Stimulated activated CD8-positive, alpha-beta memory T cell treated with anti-CD3 and anti-CD28 coated beads, Interleukin-7, amount 100 ng/mL, for 48 hours (primary cell): Measurements from ENCODE around the gene PROK1.
"Not testable (repeated sequence)": the region's sequence is repeated elsewhere in the genome, so short reads cannot be mapped to it uniquely, and the experiment has no call there.

ENCODE experiments used
- DNase-seq, 2 donors: peaks; one replicate each; pipeline ENCODE4 v3.0.0-alpha.2; 2020; ENCODE audit warnings: low read depth in 1 of 2; ENCODE audit errors: extremely low read depth in 1 of 2

Gene PROK1

GRCh38 chr1:110450929-110451328 is at the start of gene PROK1:
TSS of gene PROK1 (plus strand) at chr1:110451149. CDS start at chr1:110451217, 68 bp downstream.
- no peak for DNase-seq

- DNase-seq = no peak
Measured at GRCh38 chr1:110403805-110404204, 47.1 kb upstream of the PROK1 start.

- DNase-seq = no peak
Measured at GRCh38 chr1:110404401-110404800, 46.5 kb upstream of the PROK1 start.

GRCh38 chr1:110406407-110406806 is 44.5 kb upstream of the PROK1 start:
- not testable (repeated sequence) for DNase-seq

DNA sequence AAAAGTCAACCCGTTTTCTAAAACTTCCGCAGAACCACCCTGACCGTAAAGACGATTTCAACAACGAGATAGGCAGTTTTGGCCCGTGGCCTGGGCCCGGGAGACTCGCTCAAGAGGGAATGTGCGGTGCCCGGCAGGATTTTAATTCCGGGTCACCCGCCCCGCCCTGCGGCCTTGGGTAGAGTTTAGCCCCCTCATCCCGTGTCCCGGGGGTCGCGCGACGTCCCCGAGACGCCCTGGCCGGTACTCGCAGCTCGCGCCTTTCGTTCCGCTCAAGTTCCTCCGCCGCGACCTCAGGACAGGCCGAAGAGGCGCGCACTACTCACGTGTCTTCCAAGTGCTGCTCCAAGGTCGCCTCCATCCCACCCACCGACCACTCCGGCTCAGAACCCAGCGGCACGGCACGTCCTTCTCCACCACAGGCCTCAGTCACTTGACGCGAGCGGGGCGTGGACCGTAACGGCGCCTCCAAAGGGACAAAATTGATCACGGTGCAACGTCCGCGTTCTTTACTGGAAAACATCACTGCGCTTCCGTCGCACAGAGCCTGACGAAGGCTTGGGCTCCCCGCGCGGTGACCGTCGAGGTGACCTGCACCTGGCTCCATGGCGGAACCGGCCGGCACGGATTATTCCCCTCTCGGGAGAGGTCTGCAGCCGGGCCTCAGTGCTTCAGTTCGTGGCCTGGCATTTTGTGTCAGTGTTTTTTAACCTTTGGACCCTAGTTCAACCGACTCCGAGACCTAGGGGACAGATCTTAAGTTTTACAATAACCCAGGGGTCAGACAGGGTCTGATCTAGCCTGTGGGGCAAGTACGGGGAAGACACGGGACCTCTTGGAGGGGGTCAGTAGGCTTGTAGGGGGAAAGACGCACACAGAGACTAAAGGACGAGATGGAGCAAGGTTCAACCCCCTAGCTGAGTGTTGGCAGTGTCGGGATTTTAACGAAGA is 43.4 kb upstream of the PROK1 start, which contains the start of gene LAMTOR5:
TSS of gene LAMTOR5 (minus strand) at position 435 of the 951 bp plus-strand sequence. CDS start at position 361, 74 bp downstream.
- peak; percentile 82 to 88 for DNase-seq

- no peak for DNase-seq
Measured at GRCh38 chr1:110408488-110408887, 42.5 kb upstream of the PROK1 start.

DNA sequence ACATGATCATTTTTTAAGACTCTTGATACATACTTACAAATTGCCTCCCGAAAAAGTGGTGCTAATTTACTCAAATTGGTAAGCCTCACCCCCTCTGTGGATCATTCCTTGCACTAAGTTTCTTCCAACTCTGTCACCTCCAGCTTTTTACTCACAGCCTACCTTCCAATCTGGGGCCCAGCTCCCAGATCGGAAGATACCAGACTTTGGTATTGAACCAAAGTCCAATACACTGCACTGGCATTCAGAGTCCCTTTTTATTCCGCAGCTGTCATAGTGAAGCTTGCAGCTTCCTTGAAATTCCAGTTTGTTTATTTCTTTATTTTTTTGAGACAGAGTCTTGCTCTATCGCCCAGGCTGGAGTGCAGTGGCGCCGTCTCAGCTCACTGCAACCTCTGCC is 41.6 kb upstream of the PROK1 start:
- DNase-seq = no peak

- no peak for DNase-seq
Measured at GRCh38 chr1:110411173-110411735, 39.7 kb upstream of the PROK1 start.

DNA sequence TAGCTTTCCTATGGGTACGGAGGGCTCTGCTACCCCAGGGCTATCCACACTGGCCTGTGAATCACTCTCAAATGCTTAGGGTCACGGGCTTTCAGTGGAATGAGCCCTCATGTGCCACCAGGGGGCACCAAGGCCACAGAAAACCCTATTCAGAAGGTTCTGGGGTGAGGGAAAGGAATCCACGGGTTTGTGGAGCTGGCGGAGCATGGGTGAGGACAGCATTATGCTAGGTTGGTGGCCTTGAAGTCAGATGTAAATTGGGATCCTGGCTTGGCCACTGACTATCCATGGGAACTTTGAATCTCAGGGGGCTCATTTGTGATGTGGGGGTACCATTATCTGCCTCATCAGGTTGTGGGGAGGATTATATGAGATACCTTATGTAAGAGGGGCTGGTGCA is 38.4 kb upstream of the PROK1 start:
- DNase-seq = peak in 1 of 2 donors; percentile 16

DNA sequence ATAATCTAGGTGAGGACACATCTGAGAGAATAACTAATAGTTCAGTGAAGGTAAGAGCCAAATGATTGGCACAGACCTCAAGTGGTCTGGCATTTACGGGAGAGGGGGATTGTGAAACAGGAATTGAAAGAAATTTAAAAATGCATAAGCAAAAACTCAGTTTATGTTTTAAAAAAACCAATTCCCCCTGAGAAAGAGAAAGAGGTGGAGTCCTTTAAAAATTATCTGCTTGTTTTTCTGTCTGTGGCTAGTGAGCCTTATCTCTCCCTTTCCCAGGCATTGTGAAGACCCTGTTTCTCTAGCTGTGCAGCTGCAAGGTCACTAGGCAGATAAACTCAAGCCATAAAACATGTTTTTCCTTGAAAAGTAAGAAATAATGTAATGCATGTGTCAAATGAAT is 37.9 kb upstream of the PROK1 start:
- DNase-seq = not testable (repeated sequence)

DNA sequence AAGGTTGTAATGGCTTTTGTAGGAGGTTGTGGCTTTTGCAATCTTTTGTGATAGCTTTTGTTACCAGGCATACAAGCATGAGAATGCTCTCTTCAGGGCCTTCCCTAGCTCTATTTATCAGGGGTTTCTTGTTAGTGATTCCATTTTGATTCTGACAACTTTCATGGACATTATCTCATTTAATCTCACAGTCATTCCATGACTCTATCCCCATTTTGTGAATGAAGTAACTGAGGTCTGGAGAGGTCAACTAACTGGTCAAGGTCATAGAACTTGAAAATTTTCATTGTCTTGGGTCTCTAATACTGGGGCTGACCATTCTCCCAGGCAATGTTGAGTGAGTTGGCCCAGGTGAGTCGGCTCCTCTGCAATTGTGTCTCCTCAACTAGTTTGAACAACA is 32.2 kb upstream of the PROK1 start:
- DNase-seq = no peak

DNA sequence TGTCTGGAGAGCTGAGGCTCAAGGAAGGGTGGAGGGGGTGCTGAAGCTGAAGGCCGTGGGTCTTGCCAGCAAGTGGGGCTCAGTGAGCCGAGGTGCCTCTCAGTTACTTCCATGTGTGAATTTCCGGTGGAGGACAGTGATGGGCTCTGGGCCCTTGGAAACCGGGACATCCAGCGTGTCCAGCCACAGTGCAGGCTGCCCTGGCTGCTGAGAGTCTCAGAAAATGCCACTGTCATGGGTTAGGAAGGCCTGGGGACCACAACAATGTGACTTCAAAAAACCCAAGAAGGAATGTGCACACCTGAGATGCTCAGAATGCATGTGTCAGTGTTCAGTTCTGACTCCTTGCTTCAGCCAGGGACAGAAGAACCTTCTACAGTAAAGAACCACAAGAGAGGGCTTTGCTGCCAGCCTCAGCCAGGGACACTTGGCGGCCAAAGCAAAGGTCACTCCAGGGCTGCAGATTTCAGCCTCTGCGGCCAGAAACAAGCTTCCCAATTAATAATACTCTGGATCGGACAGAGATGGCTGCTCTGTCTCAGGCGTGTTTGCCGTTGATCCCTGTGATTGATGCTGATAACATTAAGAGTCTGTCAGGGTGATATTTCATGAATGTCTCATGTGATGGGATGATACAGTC is 30.8 kb upstream of the PROK1 start:
- DNase-seq = no peak

GRCh38 chr1:110420874-110421793 is 29.8 kb upstream of the PROK1 start:
- no peak for DNase-seq

DNA sequence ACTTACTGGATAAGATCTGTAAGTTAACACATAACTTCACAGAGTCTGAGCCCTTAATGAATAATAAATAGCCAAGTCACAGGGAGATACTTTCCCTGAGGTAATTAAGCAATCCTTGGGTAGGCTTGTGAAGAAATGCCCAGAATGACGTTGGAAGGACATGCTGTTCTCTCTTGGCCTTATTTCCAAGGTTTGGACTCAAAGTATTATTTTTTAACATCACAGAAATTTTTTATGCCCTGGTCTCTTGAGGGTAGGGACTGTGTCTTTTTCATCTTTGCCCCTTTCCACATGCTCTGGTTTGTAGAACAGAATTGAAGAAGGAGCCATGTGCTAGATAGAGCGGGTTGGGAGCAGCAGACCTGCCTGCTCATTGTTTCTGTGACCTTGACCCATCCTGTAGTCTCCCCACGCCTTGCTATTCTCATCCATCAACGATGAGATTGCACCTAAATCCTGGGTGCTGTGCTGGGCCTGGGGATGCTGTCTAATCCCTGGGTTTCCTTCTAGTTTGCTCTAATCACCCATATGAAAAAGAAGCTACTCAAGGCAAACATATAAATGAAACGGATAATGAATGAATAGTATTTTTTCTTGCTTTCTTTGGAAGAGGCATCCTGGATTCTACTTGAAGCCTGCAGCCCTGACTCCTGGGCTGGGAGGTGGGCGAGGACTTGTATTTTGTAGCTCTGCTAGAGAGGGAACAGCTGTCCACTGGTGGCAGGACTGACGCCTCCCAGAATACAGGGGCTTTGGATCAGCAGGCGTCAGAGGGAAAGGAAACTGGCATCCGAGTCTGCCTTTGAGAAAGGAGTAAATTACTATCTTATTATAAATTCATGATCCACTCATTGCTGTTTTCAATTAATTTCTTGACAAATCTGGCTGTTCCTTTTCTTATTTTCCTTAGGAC is 26.0 kb upstream of the PROK1 start:
- DNase-seq = no peak

DNA sequence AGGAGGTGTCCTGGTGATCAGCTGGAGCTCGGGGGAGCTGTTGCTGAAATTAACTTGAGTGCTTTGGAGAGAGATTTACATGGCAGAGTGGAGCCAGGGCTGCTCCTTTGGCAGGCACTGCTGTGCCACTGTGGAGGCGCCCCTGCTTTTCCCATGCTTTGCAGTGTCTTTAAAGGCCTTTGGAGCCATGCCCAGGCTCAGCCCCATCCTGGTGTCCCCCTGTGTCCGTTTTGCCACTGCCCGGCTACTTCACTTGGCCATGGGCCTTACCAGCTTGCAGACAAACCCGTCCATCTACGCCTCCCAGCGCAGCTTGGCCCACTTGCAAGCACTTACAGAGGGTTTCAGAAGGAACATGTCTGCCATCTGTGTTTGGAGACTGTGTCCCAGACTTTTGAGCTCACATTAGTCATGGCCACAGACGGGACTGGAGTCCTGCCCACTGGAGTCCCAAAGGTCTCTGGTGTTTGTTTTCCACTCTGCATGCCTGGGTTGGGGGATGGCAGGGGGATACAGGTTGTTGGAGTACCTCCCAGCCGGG is 25.3 kb upstream of the PROK1 start:
- DNase-seq = no peak

DNA sequence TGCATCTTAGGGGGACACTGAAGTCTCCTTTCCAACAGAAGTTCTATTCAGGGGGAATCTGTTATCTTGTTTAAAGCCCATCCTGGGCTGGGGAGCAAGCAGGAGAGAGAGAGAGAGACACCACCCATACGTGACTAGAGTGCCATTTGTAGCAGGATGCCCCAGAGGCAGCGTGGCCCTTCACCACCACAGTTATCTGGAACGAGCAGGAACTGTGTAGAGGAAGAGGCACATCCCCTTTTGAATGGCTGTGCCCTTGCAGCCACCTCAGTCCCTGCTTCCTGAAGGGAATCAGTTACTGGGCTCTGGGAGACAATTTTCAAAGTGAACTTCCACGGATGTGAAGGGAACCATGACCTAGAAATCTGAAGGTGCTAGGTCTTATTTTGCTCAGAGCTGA is 24.1 kb upstream of the PROK1 start:
- no peak for DNase-seq

- DNase-seq = no peak
Measured at GRCh38 chr1:110428946-110429345, 22.0 kb upstream of the PROK1 start.

GRCh38 chr1:110430366-110430765 is 20.6 kb upstream of the PROK1 start:
- DNase-seq = no peak

DNA sequence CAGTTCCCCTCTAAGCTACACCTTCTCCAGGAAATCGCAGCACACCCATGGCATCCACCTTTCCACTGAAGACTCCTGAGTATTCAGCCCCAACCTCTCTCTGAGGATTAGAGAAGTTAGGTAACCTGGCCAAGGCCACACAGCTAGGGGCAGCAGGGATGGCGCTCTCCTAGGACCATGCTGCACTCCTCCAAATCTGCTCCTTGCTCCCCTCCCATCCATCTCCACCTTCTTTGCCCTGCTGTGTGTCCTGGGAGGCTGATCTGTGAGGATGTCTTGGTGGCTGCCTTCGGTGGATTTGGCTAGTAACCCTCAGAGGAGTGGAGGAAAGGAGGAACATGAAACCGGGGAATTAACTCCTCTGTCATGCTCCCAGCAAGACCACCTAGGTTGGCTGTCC is 20.0 kb upstream of the PROK1 start:
- no peak for DNase-seq
